Stimulated activated naive CD8-positive, alpha-beta T cell treated with anti-CD3 and anti-CD28 coated beads, Interleukin-15, Interleukin-2, amounts not matched to agents 100 U/mL and 50 U/mL, for 24 hours (primary cell): ENCODE results near the gene NRSN2.

Experiments
- ATAC-seq: fragments of 150-1000 bp; cut with Tn5 transposase; one replicate; pipeline ENCODE4 v1.10.0; 2021
- DNase-seq: peaks from one replicate; pipeline ENCODE4 v3.0.0; 2021

The NRSN2 gene

DNA sequence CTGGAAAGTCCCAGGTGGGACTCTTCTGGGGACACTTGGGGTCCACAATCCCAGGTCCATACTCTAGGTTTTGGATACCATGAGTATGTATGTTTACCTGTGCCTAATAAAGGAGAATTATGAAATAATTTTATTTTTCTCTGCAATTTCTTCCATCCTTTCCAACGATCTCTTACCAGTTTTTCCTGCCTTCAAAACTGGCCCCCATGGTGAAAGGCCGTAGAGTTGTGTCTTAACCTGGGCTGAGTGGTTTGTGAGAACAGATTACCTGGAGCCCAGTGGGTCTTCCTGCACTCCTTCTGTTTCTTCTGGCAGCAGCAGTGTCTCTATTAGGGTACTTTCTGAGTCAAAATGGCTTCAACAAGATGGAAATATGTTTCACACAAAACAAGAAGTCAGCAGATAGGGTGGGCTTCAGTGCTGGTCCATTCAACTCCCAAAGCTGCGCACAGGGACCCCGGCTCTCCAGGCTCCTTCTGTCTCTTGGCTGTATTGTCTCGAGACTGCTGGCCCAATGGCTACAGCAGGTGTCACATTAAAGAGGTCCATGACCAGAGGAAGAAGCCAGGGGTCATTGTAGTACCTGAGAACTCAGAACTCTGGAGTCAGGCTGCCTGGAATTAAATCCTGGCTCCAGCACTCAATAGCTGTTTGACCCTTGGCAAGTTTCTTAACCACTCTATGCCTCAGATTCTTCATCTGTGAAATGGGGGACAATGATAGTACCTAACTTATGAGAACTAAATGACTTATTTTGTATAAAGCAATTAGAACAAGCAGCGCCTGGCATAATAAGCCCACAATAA is 50.7 kb downstream of the NRSN2 start:
- no peak for ATAC-seq
- DNase-seq = no peak

DNA sequence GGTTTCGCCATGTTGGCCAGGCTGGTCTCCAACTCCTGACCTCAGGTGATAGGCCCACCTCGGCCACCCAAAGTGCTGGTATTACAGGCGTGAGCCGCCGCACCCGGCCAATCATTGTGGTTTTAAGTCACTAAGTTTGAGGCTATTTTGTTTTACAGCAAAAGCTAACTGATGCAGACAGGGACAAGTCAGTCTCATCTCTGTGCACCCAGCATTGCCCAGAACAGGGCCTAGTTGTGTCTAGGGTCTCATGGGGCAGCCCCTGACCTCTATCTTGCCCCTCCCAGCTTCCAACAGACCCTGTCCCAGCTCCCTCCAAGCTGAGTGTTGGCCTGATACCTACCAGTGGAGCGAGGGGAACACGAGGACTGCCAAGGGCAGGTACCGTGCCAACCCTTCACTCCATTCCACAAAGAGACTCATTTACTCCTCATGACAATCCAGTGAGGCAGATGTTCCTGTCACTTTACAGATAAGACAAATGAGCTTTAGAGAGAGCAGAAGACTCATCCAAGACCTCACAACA is 52.3 kb downstream of the NRSN2 start:
- DNase-seq = no peak
- no peak for ATAC-seq

DNA sequence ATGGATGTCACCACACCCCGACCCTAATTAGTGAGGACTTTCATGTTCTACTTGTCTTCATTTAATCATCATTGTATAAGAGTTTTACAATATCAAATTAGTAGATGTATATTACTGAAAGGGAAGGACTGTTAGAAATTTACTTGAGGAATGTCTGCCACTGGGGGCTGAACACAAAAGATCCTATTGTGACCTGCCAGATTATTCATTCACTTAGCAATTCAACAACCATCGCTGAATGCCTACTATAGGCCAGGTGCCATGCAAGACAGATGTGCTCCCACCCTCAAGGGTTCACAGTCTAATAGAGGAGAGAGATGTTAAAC is 53.2 kb downstream of the NRSN2 start:
- no peak for ATAC-seq

DNA sequence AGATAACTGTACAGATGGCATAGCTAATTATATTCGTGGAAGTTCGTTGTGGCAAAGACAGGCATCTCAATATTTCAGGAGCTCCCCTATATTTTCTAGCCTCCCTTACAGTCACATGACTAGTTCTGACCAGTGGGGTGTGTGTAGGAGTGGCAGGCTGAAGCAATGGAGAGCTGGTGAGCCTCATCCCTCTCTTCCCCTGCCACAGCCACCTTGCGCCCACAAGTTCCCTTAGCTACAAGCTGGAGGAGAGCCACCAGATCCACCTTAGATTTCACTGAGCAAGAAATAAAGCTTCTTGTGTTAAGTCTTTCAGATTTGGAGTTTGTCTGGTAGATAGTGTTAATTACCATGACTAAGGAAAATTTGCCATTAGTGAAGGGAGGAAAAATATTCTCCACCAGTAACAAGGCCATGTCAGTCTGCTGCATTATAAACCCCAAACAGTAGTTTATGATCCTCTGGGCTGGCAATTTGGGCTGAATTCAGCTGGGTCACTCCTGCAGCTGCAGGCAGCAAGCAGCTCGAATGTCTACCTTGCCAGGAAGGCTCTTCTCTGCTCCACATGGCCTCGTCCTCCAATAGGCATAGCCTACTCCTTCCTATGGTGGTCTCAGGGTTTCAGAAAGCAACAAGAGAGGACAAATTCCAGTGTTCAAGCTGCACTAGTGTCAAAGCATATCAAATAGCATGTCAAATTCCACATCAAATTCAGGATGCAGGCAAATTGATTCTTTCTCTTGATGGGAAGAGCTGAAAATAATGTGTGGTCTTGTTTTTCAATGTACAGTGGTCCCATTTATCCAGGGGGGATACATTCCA is 53.8 kb downstream of the NRSN2 start:
- ATAC-seq (no peak), DNase-seq (no peak)

More for the DNA sequence above, 53.2 kb downstream of the NRSN2 start:
- DNase-seq = no peak

DNA sequence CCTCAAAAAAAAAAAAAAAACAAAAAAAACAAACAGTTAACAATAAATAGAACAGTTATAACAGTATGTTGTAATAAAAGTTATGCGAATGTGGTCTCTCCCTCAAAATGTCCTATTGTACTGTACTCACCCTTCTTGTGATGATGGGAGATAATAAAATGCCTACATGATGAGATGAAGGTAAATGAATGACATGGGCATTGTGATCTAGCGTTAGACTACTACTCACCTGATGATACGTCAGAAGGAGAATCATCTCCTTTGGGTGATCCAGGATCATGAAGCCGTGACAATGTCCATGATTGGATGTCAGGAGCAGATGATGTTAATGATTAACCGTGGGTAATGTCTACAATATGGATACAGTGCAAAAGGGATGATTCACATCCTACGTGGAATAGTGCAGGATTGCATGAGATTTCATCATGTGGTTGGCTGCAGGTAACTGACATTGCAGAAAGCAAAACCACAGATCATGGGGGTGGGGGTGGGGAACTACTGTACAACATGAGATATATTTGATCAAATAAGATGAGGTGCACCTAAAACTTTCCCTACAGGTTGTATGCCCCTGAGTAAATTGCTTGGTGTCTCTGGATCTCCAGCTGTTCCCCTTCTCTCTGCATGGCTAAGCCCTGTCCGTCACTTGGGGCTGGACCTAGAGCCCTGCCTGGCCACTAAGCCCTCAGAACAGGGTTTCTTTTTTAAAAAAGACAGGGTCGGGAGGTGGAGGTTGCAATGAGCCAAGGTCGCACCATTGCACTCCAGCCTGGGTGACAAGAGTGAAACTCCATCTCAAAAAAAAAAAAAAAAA is 55.0 kb downstream of the NRSN2 start:
- ATAC-seq (no peak), DNase-seq (no peak)

DNA sequence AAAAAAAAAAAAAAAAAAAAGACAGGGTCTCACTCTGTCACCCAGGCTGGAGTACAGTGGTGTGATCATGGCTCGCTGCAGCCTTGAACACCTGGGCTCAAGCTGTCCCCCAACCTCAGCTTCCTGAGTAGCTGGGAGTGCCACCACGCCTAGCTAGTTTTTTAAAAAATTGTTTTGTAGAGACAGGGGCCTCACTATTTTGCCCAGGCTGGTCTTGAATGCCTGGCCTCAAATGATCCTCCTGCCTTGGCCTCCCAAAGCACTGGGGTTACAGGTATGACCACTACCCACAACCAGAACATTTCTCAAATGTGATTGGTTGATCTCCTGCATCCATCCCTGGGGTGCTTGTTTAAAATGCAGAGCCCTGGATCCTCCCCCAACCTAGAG is 55.6 kb downstream of the NRSN2 start:
- no peak for ATAC-seq

DNA sequence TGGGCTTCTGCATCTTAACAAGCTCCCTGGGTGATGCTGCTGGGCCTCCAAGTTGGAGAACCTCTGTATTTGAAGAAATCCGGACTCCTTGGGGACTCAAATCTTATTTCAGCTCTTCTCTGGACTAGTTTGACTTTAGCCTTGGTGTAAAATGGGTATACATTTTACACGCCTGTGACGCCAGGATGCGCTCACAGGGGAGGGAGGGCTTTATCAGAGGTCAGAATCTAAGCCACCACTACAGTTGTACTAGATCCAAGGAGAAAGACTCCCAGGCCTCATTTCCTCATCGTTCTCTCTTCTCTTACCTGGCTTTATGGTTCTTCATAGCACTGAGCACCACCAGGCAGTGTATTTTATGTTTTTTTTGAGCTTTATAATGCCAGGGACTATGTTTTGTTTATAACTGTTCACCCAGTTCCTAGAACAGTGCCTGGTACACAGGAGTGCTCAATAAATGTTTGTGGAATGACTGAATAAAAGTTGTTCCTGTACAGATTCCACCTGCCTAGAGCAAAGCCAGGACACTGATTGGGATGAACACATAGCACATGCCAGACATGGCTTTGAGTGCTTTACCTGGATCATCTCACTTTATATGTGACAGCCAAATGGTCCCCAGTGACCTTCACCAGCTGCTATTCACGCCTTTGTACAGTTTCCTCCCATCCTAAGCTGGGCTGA is 56.1 kb downstream of the NRSN2 start:
- no peak for DNase-seq
- ATAC-seq = no peak

More for the DNA sequence above, 55.6 kb downstream of the NRSN2 start:
- no peak for DNase-seq

DNA sequence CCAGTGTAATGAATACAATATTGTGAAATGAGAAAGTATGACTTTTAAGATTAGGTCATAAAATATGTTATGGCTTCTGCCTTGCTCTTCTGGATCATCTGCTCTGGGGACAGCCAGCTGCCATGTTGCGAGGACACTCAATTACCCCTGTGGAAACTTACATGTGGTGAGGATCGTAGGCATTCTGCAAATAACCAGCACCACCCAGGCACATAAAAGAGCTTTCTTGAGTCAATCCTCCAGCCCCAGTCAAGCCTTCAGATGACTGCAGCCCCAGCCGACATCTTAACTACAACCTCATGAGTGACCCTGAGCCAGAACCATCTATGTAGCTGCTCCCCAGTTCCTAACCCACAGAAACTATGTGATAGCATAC is 56.7 kb downstream of the NRSN2 start:
- ATAC-seq (no peak), DNase-seq (no peak)

DNA sequence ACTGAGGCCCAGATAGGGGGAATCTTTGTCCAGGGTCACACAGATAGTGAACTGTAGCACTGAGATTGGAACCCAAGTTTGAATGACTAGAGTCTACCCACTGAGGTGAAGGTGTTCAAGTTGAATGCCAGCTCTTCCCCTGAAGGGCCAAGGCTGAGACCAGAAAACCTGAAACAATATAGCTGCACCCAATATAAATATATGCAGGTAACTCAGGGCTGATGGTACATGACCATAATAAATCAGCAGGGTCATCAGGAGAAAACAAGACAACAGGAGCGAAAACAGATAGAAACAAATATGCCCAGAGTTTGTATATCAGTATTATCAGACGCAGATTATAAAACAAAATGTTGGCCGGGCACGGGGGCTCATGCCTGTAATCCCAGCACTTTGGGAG is 57.2 kb downstream of the NRSN2 start:
- no peak for ATAC-seq
- no peak for DNase-seq
